Ovary (tissue), 9 donors: ENCODE measurements around the gene DOK6. TPM values are rescaled to one million over a fixed set of nuclear protein-coding genes. Genes with fewer than 3 reads are reported as not detected.

Experiments used
- DNase-seq, 5 donors: peaks; one replicate each; pipeline ENCODE4 v3.0.0-alpha.2; 2019 to 2020
- H3K27ac ChIP-seq, 2 donors: fragments of 200-600 bp; one replicate each; pipeline versions ENCODE4 v1.5.1 to v1.8.0; 2019 to 2022
- H3K27me3 ChIP-seq: fragments of 200-600 bp; one replicate; pipeline ENCODE4 v1.8.0; 2022
- H3K36me3 ChIP-seq: fragments of 200-600 bp; sonication (generic); one replicate; pipeline ENCODE4 v1.5.1; 2019
- H3K4me1 ChIP-seq: one replicate; pipeline ENCODE4 v1.8.1; 2013; ENCODE audit warnings: mild to moderate bottlenecking, moderate library complexity; ENCODE audit not compliant: insufficient read depth
- H3K4me3 ChIP-seq: fragments of 200-600 bp; sonication (generic); one replicate; pipeline ENCODE4 v1.5.1; 2017
- H3K9me3 ChIP-seq, 2 donors: fragments of 200-600 bp in 1 of 2; sonication (generic) in 1 of 2; one replicate each; pipeline versions ENCODE4 v1.5.1 to v1.8.1; 2013 to 2019; ENCODE audit warnings: mild to moderate bottlenecking in 1 of 2, moderate library complexity in 1 of 2
- EP300 ChIP-seq: sonication (generic); formaldehyde crosslinking; IDR thresholded peaks from one replicate; pipeline ENCODE4 v1.6.1; 2017; ENCODE audit warnings: antibody characterized with exemption
- POLR2A ChIP-seq: fragments of 450-650 bp; IDR thresholded peaks from one replicate; pipeline ENCODE4 v1.6.1; 2017; ENCODE audit warnings: antibody characterized with exemption, mild to moderate bottlenecking, moderate library complexity
- WGBS, 3 donors: extraction: QIAGEN DNeasy Blood & Tissue Kit in 1 of 3; methylation state at CpG; one replicate each; pipeline versions ENCODE4 v1.1.5 to v1.1.7; 2013 to 2017; 5-methylcytosine and 5-hydroxymethylcytosine counted together
- intact Hi-C, 4 donors: fragments of 100-400 bp; cut with DNase I; formaldehyde crosslinking; loops; one replicate each; pipeline versions ENCODE4 v1.11.0 to v1.15.1; 2022 to 2023
- polyA plus RNA-seq, 2 donors: library from polyadenylated mRNA; stranded (reverse); fragments of 200-250 nt in 1 of 2; fragments of 350-450 nt in 1 of 2; fragmentation: Illumina TruSeq in 1 of 2; extraction: RNeasy Lipid Tissue Mini Kit (QIAGEN cat#74804) in 1 of 2; gene quantifications; one replicate each; pipeline ENCODE4 v1.2.3, GENCODE V29; 2013 to 2014
- total RNA-seq, 7 donors: library from RNA; depleted of rRNA in 2 of 7; stranded (reverse); fragments of >200 nt in 2 of 7; fragmentation: NEBNext Ultra II Directional in 3 of 7; extraction: Animal tissue kit (Norgen Biotek cat#: 25700) in 3 of 7; gene quantifications; one replicate each; pipeline versions ENCODE4 v1.1.0 to v1.2.4, GENCODE V29; 2016 to 2023
- TF ChIP-seq, protein P1 (sequence below), 3 donors: fragments of 450-650 bp in 2 of 3; fragments of 200-600 bp in 1 of 3; IDR thresholded peaks; one replicate each; pipeline versions ENCODE4 v1.5.1 to v1.8.0; 2016 to 2022; ENCODE audit warnings: antibody characterized with exemption in 3 of 3, mild to moderate bottlenecking in 1 of 3
- donor health status: DM: no; HTN: no; CAD: no; lungs with moderate emphysema.
- donor health status: DM: no; HTN: no; CAD: no.
- donor health status: Bipolar disorder and iron deficiency.
- donor health status: DM: yes; HTN: yes; CAD: no.
- donor health status: DM: no; HTN: no; CAD: no.
- donor health status: DM: yes; HTN: yes; CAD: no.

The DOK6 gene
- total and polyA plus RNA-seq, 9 donors, result 1.3 to 4.4 (median 2.8) TPM

- no peaks in the 10 kb centered on the region for H3K36me3 ChIP-seq
- H3K27me3 ChIP-seq, result no peaks in the 10 kb centered on the region
- intact Hi-C loops, result no loop called here
- 83 to 90% (median 87%) methylated on average over 2 of the region's 2 CpGs for WGBS, 3 donors
- no peak for TF ChIP-seq EP300
- TF ChIP-seq, protein P1, sequence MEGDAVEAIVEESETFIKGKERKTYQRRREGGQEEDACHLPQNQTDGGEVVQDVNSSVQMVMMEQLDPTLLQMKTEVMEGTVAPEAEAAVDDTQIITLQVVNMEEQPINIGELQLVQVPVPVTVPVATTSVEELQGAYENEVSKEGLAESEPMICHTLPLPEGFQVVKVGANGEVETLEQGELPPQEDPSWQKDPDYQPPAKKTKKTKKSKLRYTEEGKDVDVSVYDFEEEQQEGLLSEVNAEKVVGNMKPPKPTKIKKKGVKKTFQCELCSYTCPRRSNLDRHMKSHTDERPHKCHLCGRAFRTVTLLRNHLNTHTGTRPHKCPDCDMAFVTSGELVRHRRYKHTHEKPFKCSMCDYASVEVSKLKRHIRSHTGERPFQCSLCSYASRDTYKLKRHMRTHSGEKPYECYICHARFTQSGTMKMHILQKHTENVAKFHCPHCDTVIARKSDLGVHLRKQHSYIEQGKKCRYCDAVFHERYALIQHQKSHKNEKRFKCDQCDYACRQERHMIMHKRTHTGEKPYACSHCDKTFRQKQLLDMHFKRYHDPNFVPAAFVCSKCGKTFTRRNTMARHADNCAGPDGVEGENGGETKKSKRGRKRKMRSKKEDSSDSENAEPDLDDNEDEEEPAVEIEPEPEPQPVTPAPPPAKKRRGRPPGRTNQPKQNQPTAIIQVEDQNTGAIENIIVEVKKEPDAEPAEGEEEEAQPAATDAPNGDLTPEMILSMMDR (IDR thresholded peaks at IDR 0.05), result no peak
- no peak for TF ChIP-seq POLR2A
- no peaks in the 10 kb centered on the region for H3K4me1 ChIP-seq
- no peak overlapping the region for H3K4me3 ChIP-seq
- H3K27ac ChIP-seq, result no peak overlapping the region
- no peak for DNase-seq
- H3K9me3 ChIP-seq, result no peaks in the 10 kb centered on the region
These were observed 35.8 kb upstream of the DOK6 start for GRCh38 chr18:69364930-69365329.

GRCh38 chr18:69365658-69366057, 35.0 kb upstream of the DOK6 start:
- intact Hi-C loops, result no loop called here
- 66 to 83% (median 68%) methylated on average over 4 of the region's 4 CpGs for WGBS, 3 donors
- Histone ChIP-seq H3K4me1 (no peaks in the 10 kb centered on the region), H3K4me3 (no peak overlapping the region), H3K27ac (no peak overlapping the region), H3K27me3 (no peaks in the 10 kb centered on the region), H3K36me3 (no peaks in the 10 kb centered on the region), H3K9me3 (no peaks in the 10 kb centered on the region)
- TF ChIP-seq, protein P1 (IDR thresholded peaks at IDR 0.05), result no peak
- no peak for TF ChIP-seq POLR2A
- no peak for TF ChIP-seq EP300
- DNase-seq, result no peak

GRCh38 chr18:69367104-69367503, 33.6 kb upstream of the DOK6 start:
- TF ChIP-seq POLR2A (no peak), EP300 (no peak)
- TF ChIP-seq, protein P1 (IDR thresholded peaks at IDR 0.05), result no peak
- 93 to 98% (median 97%) methylated on average over 2 of the region's 2 CpGs for WGBS, 3 donors

DNA sequence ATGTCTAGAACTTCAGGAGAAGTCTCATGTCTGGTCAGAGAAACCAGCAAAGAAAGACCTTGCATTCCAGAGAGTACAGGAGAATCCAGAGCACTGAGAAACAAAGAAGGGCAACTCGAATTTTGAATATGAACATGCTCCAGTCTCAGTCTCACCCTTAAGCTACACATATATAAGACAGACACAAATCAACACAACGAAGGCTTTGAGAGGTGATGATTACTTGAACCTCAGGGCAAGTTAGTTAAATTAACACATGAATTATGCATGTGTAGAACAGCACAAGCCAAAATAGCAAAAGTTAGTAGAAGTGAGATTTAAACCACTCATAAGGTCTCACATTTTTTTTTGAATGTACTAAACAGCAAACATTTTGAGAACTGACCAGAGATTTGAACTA, 29.0 kb upstream of the DOK6 start:
- TF ChIP-seq EP300 (no peak), POLR2A (no peak)
- TF ChIP-seq, protein P1 (IDR thresholded peaks at IDR 0.05), result no peak
- Histone ChIP-seq H3K36me3 (no peaks in the 10 kb centered on the region), H3K27ac (no peak overlapping the region), H3K4me3 (no peak overlapping the region), H3K4me1 (no peaks in the 10 kb centered on the region), H3K9me3 (no peaks in the 10 kb centered on the region), H3K27me3 (no peaks in the 10 kb centered on the region)
- no peak for DNase-seq
- WGBS, 3 donors, result 68 to 79% (median 78%) methylated on average over 2 of the region's 2 CpGs
- intact Hi-C loops, result no loop called here

More at GRCh38 chr18:69367104-69367503, 33.6 kb upstream of the DOK6 start:
- intact Hi-C loops, result no loop called here
- Histone ChIP-seq H3K9me3 (no peaks in the 10 kb centered on the region), H3K4me3 (no peak overlapping the region), H3K27ac (no peak overlapping the region), H3K27me3 (no peaks in the 10 kb centered on the region), H3K36me3 (no peaks in the 10 kb centered on the region), H3K4me1 (no peaks in the 10 kb centered on the region)
- no peak for DNase-seq

DNA sequence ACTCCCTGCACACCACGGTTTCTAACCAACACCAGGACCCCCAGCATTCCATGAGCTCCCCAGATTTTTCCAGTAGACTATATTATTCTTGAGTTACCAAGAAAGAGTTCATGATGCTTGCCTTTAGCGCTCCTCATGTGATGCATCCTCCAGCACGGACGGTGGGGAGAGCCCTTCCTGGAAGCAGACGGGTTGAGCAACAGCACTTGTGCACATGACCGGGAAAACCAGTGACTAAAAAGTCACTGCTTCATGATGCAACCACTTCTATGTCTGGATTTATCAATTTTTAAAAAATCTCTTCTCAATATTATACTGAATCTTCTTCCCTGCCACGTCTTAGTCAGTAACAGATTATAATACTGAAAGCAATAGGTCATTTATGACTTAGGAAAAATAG, 20.4 kb upstream of the DOK6 start:
- 88 to 92% (median 91%) methylated on average over 7 of the region's 7 CpGs for WGBS, 3 donors
- H3K36me3 ChIP-seq, result no peaks in the 10 kb centered on the region
- DNase-seq, result no peak
- intact Hi-C loops, result no loop called here
- no peak overlapping the region for H3K27ac ChIP-seq
- no peaks in the 10 kb centered on the region for H3K9me3 ChIP-seq
- no peaks in the 10 kb centered on the region for H3K27me3 ChIP-seq
- H3K4me1 ChIP-seq, result no peaks in the 10 kb centered on the region
- no peak for TF ChIP-seq POLR2A
- TF ChIP-seq, protein P1 (IDR thresholded peaks at IDR 0.05), result no peak
- TF ChIP-seq EP300, result no peak
- no peak overlapping the region for H3K4me3 ChIP-seq
